EH (cell line): ENCODE data around the gene PPP4R4.
"Not testable (repeated sequence)": the region's sequence is repeated elsewhere in the genome, so short reads cannot be mapped to it uniquely, and the experiment has no call there.

ENCODE experiments used
- DNase-seq: peaks from one replicate; pipeline ENCODE4 v3.0.0-alpha.2; 2015; ENCODE audit warnings: low read depth

Gene PPP4R4

DNA sequence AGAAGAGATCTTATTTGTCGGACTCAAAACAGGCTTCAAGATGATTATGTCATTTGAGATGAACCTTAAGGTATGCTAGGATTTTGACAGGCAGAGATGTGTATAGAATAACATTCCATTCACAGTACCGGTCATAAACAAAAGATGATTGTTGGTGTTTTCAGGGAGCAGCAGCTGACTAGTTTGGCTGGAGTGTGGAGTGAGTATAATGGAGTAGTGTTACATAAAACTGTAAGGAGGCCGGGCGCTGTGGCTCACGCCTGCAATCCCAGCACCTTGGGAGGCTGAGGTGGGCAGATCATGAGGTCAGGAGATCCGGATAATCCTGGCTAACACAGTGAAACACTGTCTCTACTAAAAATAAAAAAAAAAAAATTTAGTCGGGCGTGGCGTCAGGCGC is 95.0 kb downstream of the PPP4R4 start:
- DNase-seq, result no peak

DNA sequence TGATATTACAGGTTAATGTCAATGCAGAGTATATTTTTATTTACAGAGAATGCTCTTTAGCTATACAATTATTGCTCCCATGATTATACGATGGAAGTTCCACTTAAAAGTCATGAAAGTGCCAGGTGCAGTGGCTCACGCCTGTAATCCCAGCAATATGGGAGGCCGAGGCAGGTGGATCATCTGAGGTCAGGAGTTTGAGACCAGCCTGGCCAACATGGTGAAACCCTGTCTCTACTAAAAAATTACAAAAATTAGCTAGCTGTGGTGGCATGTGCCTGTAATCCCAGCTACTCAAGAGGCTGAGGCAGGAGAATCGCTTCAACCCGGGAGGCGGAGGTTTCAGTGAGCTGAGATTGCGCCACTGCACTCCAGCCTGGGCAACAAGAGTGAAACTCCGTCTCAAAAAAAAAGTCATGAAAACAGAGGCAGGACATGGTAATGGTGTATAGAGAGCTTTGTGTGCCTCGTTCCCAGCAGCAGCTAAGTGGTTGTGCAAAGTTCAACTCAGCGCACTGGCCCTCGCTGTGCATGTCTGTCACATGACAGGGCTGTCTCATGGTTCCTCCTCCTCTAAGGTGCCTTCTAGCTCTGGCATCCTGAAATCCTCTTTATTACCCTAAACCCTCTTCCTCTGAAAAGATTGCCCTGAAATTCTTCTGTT is 102.9 kb downstream of the PPP4R4 start:
- not testable (repeated sequence) for DNase-seq

DNA sequence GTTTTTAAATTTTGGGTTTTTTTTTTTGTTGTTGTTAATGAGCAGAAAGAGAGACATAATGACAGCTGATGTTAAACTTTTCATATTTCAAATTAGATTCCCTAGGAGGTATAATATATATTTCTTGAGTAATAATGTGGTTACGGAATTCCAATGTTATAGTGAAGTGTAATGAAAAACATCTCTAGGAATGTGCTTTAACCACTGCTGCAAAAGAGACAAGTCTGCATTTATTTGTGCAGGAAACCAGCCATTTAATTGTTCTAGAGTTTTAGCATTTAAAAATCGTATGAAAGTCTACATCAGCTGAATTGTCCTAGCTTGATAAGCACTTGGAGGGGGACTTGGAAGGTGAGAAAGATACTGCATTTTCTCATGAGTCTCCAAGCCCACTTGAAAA is 104.6 kb downstream of the PPP4R4 start:
- no peak for DNase-seq

DNA sequence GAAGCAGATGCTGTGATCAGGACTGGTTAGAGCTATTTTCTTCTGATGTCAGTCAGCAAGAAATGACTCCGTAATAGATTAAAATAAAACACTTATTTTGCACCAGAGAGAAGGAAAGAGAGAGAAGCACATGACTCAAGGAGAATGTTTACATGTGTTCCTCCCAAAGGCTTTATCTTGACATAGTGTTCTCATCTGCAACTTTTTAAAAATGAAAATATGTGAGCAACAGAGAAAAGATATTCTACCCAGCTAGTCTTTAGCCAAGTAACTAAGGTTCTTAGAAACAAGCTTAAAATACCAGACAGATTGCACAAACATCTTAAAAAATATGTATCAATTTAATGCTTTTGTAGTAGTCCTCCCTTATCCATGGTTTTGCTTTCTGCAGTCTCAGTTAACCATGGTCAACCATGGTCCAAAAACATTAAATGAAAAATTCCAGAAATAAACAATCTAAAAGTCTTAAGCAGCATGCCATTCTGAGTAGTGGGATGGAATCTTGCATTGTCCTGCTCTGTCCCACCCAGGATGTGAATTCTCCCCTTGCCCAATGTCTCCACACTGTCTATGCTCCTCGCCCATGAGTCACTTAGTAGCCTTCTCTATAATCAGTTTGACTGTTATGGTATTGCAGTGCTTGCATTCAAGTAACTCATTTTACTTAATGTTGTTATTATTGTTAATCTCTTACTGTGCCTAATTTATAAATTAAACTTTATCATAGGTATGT is 109.0 kb downstream of the PPP4R4 start:
- no peak for DNase-seq

DNA sequence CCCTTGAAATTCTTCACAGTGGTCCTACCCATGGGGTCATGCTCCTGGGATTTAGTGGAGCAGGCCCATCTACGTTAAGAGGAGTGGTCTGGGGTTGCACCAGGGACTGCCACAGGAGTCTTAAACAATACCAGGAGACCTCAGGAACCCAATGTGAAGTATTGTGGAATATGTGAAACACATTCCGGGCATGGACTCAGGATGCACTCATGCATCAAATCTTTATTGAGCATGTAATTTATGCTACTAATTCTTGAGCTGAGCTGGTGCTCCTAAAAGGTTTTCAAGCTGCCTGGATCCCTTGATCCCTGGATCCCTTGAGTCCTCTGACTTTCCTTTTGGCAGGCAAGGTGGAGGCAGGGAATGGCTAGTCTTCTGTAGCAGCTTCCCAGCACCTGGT is 110.1 kb downstream of the PPP4R4 start:
- DNase-seq, result no peak

DNA sequence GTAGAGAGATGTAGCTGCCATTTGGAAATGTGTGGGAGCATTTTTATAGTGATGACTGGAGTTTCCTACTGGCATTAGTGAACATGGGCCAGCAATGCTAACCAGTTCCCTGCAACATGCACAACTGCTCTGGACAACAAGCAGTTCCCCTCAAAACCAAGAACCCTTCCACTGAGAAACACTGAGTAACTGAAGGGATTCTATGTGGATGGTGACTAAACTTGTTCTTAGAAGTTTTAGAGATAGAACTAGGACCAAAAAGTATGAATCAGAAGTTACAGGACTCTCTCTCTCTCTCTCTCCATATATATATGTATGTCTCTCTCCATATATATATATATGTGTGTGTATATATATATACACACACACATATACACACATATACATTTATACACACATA is 111.0 kb downstream of the PPP4R4 start:
- DNase-seq, result no peak

DNA sequence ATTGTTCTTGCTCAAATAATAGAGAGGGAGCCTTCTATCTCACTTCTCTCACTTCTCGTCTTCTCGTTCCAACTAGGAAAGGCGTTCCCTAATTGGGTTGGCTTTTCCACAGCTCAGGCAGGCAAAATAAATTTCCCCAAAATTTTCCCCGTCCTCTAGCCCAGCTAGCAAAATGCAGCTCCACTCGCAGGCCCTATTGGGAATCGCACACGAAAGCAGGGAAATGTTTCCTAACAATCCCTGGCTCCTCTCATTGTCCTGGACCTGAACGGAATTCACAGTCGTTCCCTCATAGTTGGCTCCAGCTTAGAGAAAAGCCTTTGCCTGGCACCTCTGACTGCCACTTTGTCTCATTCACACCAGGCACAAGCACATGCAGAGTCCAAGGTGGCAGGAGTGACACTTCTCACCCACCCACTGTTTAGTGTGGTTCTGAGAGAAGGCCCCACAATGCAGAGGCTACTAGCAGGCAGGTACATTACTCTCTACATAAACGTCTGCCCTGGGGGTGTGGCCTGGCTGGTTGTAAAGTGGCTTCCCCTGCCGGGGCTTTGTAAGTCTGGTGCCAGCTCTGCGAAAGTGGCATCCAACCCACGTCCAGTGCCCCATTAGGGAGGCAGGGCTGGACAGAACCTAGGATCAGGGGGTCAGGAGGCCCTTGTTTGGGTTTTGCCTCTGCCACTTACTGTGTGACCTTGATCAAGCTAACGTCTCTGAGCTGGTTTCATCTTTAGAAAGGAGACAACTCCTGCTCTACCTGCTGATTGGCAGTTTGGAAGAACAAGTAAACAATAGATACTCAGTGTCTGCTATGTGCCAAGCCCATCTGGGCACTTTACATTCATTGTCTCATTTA is 114.7 kb downstream of the PPP4R4 start:
- DNase-seq, result no peak

DNA sequence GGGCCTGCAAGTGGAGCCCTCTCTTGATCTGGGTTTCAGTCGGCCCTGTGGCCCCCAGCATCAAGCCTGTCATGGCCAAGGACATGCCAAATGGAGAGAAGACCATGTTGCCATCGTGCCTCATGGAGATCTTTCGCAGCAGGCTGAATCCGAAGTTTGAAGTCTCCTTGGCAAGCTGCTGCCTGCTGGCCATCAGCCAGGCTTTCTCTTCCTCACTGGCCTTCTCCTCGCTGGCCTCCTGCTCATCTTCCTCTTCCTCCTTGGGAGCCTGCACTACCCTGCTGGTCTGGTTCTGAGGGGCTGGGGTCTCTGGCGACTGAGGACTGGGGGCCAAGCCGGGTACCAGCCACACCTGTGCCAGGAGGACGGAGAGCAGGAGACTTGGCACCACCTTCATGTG is 116.1 kb downstream of the PPP4R4 start:
- no peak for DNase-seq

DNA sequence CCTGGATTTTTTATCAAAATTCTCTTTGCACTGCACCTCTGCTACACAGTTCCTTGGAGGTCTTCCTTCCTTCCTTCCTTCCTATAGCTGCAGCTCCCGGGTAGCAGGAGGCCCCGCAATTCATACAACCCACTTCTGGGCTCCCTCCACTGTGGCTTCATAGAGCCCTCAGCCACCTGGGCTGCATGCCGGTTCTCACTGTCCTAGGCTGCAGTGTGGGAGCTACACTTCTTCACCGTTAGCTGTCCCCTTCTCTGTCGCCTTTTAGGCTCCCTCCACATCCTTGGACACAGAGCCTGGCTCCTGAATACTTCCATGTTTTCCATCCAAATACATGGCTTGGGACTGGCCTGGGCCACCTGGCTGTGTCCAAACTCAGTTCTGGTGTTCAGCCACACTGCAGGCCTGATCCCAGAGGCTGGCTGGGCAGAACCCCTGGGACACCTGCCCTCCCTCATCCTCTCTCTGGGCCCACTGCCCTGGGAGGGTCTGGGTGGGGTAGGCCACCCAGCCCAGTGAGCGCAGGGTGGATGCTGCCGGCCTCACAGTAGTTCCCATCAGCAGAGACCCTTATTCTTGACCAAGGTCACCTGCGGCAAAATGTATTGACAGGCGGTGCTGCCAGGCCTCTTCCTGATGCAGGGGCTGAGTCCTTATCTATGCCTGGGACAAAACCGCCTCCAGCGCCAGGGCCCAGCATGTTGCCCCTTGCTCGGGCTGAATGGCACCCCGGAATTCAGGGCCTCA is 117.2 kb downstream of the PPP4R4 start:
- no peak for DNase-seq

DNA sequence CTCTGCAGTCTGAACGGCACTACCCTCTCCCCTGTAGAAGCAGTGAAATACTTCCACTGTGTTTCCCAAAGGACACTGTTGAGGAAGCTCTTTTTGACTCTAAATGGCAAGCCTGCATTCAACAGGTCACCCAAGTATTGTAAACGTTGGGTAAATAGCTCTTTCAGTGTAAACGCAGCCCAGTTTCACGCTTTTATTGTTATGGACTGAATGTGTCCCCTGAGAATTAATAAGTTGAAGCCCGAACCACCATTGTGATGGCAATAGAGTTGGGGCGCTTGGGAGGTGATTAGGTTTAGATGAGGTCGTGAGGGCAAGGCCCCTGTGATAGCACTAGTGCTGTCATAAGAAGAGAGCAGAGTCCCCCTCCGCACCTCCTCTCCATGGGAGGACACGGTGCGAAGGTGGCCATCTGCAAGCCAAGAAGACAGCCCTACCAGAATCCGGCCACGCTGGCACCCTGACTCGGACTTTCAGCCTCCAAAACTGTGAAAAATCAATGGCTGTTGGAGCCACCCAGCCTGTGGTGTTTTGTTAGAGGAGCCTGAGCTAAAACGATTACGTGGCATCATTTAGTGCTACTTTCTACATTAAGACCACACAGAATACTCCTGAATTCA is 117.9 kb downstream of the PPP4R4 start:
- no peak for DNase-seq

DNA sequence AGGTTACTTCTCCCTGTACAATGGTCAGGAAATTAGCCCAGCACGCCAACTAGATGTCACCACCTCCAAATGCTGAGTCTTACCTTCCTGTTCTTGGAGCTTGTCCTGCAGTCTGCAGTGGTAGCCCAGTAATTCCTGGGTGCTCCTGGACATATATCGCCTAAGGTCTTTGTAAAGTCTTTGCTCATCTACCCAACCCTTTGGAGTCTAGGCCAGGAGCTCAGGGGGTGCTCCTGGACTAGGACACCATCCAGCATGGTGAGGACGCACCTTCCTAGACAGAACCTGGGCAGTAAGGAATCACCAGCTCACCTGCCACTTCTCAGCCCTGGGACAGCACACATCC is 118.4 kb downstream of the PPP4R4 start:
- no peak for DNase-seq

DNA sequence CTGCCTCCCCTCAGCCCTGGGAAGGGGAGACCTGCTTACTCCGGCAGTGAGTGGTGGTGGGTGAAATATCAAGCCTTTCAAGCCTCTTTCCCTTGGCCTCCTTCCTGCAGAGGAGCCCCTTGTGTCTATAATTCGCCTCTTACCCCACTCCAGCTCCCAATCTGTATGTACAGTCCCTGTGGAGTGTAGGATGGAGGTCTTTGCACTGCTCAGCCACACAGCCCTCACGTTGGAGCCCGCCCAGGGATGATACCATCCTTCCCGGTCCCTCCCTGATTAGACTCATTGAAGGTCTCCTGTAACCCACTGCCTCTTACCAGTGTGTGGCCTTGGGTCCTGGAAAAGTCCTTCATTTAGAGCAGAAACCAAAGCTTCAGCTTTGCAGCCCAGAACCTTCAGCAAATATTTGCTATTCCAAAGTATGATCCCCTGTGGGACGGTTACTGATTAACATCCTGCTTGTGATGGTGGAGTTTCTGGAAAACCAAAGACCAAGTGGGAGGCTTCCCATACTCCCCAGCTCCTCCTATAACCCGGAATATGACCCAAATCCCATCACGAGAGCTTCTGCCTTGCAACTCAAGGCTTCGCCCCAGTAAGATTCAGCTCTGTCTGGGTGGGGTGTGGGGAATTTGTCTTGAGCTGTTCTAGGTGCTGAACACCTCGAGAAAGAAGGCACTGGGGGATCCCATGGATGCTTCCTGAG is 118.9 kb downstream of the PPP4R4 start, which contains the start of gene SERPINA10:
SERPINA10 (minus strand) TSS at position 397 of the 706 bp plus-strand sequence. CDS start 2,675 bp downstream, outside the sequence.
- DNase-seq, result no peak

DNA sequence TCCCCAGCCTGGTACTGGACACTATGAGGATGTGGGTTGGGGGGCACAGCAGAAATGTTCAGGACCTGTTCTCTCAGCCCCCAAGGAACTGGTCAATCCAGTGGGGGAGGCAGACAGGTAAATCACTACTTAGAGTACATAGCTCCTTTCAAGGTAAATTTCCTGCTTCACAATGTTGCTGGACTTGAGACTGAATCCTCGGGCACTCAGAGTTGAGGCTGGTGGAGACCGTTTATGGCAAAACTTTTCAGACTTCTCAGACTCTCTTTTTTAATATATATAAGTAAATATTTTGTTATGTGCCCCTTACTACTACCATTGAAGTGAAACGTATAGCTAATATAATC is 119.4 kb downstream of the PPP4R4 start:
- DNase-seq, result no peak

DNA sequence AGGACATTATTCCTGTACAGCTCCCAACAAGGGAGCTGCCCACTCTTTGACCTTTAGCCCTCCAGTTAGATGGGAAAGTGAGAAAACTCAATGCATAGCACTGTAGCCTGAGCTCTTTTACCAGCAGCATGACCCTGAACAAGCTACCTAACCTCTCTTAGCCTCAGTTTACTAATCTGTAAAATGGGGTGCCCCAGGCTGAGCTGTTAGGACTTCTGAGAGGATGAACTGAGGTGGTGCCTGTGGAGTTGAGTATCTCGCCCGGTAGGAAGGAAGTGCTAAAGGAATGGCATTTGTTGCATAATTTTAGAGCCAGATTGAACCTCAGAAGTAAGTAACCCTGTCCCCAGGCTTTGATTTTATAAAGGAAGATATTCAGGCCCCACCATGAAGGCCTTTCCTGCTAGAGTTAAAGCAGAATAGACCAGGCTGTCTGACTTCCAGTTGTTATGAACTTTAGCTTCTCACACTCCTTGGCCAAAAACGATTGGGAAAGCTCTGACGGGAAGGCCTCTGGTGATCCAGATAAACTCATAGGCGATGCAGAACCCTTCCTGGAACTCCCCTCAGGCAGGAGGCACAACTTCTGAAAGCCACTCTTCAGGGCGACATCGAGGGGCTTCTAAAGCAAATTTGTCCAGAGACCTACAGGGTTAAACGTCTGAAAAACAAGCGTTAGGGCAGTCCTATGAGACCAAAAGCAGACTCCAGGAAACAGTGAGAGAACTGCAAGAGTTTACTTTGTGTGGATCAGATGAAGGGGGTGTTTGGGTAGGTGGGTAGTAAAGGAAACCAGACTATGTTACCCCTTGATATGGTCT is 121.4 kb downstream of the PPP4R4 start:
- DNase-seq, result no peak

DNA sequence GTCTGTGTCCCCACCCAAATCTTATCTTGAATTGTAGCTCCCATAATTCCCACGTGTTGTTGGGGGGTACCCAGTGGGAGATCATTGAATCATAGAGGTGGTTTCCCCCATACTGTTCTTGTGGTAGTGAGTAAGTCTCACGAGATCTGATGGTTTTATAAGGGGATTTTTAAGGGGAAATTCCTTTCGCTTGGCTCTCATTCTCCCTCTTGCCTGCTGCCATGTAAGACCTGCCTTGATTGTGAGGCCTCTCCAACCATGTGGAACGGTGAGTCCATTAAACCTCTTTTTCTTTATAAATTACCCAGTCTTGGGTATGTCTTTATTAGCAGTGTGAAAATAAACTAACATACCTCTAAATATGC is 122.0 kb downstream of the PPP4R4 start:
- not testable (repeated sequence) for DNase-seq

DNA sequence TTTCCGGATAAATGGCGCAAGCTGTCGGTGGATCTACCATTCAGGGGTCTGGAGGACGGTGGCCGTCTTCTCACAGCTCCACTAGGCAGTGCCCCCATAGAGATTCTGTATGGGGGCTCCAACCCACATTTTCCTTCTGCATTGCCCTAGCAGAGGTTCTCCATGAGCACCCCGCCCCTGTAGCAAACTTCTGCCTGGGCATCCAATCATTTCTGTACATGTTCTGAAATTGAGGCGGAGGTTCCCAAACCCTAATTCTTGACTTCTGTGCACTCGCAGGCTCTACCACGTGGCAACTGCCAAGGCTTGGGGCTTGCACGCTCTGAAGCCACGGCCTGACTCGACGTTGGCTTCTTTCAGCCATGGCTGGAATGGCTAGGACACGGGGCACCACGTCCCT is 124.0 kb downstream of the PPP4R4 start:
- no peak for DNase-seq

DNA sequence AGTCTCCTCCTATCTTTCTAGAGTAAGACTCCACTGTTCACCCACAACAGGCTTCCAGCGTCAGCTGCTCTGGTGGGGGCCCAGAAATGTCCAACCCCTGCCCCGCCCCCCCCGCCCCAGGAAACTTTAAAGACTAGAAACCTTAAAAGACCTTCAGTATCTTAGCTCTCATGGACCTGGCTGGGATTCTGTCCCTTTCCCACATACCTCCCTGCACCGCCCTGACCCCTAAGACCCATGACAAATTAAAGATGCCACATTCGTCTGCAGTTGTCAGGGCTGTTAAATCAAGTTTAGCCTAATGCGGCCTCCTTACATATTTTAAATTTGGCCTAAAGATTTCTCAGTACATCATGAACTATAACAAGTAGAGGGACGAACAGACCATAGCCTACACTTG is 129.0 kb downstream of the PPP4R4 start:
- DNase-seq, result no peak

DNA sequence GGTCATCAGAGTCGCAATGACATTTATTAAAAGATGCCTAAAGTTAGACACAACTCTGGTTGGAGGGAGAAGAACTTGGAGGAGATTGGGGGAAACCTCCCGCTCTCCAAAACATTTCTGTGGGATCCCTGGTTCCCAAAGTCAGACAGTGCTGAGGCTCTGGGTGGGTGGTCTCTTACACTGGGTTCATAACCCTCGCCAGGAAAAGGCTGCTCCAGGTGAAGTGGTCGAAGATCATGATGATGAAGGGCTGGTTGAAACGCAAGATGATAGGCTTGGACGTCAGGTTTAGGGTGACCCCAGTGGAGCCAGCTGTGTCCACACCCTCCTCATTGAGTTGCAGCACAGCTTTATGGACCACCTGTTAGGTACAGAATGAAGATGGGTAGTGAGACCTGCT is 130.1 kb downstream of the PPP4R4 start:
- DNase-seq, result no peak

DNA sequence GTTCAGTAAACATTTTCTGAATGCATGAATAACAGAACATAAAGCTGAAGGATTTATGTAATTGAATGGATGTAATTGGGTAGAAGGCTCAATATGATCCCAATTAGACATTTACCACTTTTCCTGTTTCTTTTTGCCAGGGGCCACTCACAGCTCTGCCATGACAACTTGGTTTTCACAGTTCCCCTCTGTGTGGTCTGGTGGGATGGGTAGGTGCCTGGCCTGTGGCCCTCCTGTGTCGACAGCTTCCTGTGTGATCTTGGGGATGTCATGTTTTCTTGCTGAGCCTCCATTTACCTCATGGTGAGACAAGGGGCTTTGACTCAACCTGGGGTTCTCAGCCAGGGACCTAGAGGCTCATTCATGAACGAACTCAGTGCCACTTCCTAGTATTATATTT is 131.5 kb downstream of the PPP4R4 start:
- no peak for DNase-seq
